Nephron (organoid): ENCODE results near the gene PAGR1.
A peak's percentile ranks its signal among the peaks of the same experiment; 100 is the strongest.

Experiments
- H3K27ac Mint-ChIP-seq, 3 experiments: 2 replicates each; pipeline ENCODE4 v1.8.0; 2020; ENCODE audit warnings: mixed read lengths in 3 of 3, mild to moderate bottlenecking in 2 of 3, moderate library complexity in 1 of 3
- H3K27me3 Mint-ChIP-seq: 2 replicates; pipeline ENCODE4 v1.8.0; 2021; ENCODE audit warnings: low read depth, mild to moderate bottlenecking, moderate library complexity, mixed read lengths
- H3K36me3 Mint-ChIP-seq: 2 replicates; pipeline ENCODE4 v1.8.0; 2020; ENCODE audit warnings: low read depth, mixed read lengths
- H3K4me1 Mint-ChIP-seq: 2 replicates; pipeline ENCODE4 v1.8.0; 2020; ENCODE audit warnings: mixed read lengths
- H3K4me3 Mint-ChIP-seq, 3 experiments: 2 replicates each; pipeline ENCODE4 v1.8.0; 2020; ENCODE audit warnings: mild to moderate bottlenecking in 3 of 3, mixed read lengths in 3 of 3, moderate library complexity in 2 of 3
- H3K9me3 Mint-ChIP-seq: 2 replicates; pipeline ENCODE4 v1.8.0; 2020; ENCODE audit warnings: mixed read lengths
- CTCF ChIP-seq, 3 experiments: fragments of 200-600 bp; sonication (generic); IDR thresholded peaks; one replicate each; pipeline ENCODE4 v1.5.0; 2021; ENCODE audit warnings: antibody characterized with exemption in 3 of 3; ENCODE audit not compliant: unreplicated experiment in 3 of 3

The PAGR1 gene

GRCh38 chr16:29848420-29849297 lies 32.7 kb downstream of the PAGR1 start:
- Mint-ChIP-seq H3K9me3 (no peaks in the 10 kb centered on the region), H3K4me1 (peaks cover 5% of the 10 kb centered on the region), H3K36me3 (no peaks in the 10 kb centered on the region)

DNA sequence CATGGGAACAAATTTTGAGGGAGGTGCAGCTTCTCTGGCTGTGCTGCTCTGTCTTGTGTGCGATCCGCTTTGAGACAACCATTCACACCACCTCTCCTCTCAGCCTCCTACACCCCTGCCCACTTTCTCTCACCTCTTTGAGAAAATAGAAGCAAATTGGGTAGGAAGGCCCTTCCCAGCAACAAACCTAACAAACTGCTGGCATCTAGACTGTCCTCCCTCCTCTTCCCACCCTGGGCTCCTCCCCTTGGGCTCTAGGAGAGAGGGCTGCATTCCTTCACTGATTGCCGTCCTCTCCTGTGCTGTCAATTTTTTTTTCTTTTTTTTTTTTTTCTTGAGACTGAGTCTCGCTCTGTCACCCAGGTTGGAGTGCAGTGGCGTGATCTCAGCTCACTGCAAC lies 33.6 kb downstream of the PAGR1 start:
- H3K36me3 Mint-ChIP-seq: no peaks in the 10 kb centered on the region
- no peak for TF ChIP-seq CTCF (IDR thresholded peaks at IDR 0.05; ENCODE audit: unreplicated experiment in 3 of 3)
- H3K9me3 Mint-ChIP-seq: no peaks in the 10 kb centered on the region
- no peaks in the 10 kb centered on the region for H3K27me3 Mint-ChIP-seq
- peaks cover 5% of the 10 kb centered on the region for H3K4me1 Mint-ChIP-seq
- H3K4me3 Mint-ChIP-seq: no peak overlapping the region
- H3K27ac Mint-ChIP-seq: peak overlapping the region; percentile 11 to 83 (median 31)

More at GRCh38 chr16:29848420-29849297, 32.7 kb downstream of the PAGR1 start:
- H3K27ac Mint-ChIP-seq: peak overlapping the region in 1 of 3 experiments; percentile 83
- no peak overlapping the region for H3K4me3 Mint-ChIP-seq
- no peaks in the 10 kb centered on the region for H3K27me3 Mint-ChIP-seq
- TF ChIP-seq CTCF (IDR thresholded peaks at IDR 0.05; ENCODE audit: unreplicated experiment in 3 of 3): peak; percentile 55 to 62 (median 59)

DNA sequence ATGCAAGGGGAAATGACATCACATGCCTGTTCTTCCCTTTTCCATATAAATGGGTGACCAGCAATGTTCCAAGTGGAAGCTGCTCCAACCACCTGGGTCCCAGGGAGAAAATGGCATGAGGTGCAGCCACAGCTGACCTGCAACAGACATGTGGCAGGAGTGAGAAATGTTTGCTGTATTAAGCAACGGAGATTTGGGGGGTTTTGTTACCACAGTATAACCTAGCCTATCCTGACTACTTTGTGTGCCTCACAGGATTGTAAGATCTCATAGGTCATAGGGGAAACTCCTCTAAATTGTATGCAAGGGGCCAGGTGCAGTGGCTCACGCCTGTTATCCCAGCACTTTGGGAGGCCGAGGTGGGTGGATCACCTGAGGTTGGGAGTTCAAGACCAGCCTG lies 35.0 kb downstream of the PAGR1 start:
- no peaks in the 10 kb centered on the region for H3K36me3 Mint-ChIP-seq

DNA sequence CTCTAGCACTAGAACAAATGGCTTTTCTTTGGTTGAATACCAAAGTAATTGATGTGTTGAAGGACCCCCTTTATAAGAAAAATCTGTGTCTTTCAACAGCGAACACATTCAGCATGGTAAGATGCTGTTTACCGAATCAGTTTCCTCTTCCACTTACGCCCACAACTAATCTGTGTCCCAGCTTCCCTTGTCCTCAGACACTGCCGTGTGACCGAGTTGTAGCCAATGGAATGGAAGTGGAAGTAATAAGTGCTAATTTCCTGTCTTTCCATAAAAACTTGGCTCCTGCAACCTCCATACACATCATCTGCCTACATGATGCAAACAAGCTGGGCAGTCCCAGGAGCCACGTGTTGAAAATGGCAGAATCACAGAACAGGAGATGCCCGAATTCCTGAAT lies 36.7 kb downstream of the PAGR1 start:
- Mint-ChIP-seq H3K27ac (peak overlapping the region in 1 of 3 experiments; percentile 35), H3K9me3 (no peaks in the 10 kb centered on the region), H3K4me3 (no peak overlapping the region), H3K4me1 (peaks cover 5% of the 10 kb centered on the region), H3K36me3 (peaks cover 5% of the 10 kb centered on the region), H3K27me3 (no peaks in the 10 kb centered on the region)
- no peak for TF ChIP-seq CTCF (IDR thresholded peaks at IDR 0.05; ENCODE audit: unreplicated experiment in 3 of 3)

More for the DNA sequence above, 35.0 kb downstream of the PAGR1 start:
- no peaks in the 10 kb centered on the region for H3K27me3 Mint-ChIP-seq
- no peaks in the 10 kb centered on the region for H3K9me3 Mint-ChIP-seq
- H3K27ac Mint-ChIP-seq: peak overlapping the region in 1 of 3 experiments; percentile 7
- H3K4me1 Mint-ChIP-seq: peaks cover 5% of the 10 kb centered on the region
- no peak overlapping the region for H3K4me3 Mint-ChIP-seq
- TF ChIP-seq CTCF (IDR thresholded peaks at IDR 0.05; ENCODE audit: unreplicated experiment in 3 of 3): no peak

DNA sequence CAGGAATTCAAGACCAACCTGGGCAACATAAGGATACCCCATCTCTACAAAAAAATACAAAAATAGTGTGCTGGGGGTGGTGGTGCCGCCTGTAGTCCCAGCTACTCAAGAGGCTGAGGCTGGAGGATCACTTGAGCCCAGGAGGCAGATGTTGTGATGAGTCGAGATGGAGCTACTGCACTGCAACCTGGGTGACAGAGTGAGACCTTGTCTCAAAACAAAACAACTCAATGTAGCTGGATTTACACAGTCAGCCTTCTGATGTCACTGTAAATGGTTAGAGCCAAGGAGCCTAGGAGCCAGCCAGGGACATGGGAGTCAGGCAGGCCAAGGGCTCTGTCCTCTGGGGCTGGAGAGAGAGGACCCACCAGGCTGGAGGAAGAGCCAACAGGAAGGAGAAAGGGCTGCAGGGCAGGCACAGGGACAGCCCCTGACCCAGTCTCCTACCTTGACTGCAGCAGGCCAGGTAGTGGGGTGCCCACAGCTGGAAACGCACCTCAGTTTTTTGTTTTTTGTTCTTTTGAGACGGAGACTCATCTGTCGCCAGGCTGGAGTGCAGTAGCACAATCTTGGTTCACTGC lies 38.7 kb downstream of the PAGR1 start:
- H3K27me3 Mint-ChIP-seq: no peaks in the 10 kb centered on the region
- peaks cover 18% of the 10 kb centered on the region for H3K36me3 Mint-ChIP-seq
- no peaks in the 10 kb centered on the region for H3K9me3 Mint-ChIP-seq
- TF ChIP-seq CTCF (IDR thresholded peaks at IDR 0.05; ENCODE audit: unreplicated experiment in 3 of 3): no peak
- H3K4me1 Mint-ChIP-seq: no peaks in the 10 kb centered on the region
- no peak overlapping the region for H3K4me3 Mint-ChIP-seq
- H3K27ac Mint-ChIP-seq: no peak overlapping the region
